ENCODE data around the gene FAAH.

FAAH gene

GRCh38 chr1:46427541-46427940, 33.4 kb downstream of the FAAH start:
- H3K27ac ChIP-seq (ENCODE audit: insufficient read depth in 1 of 2, low read depth in 1 of 2, low read length in 2 of 2, poor library complexity in 1 of 2, severe bottlenecking in 2 of 2), result no peak overlapping the region
- no peaks in the 10 kb centered on the region for H3K9me3 ChIP-seq (ENCODE audit: control extremely low read depth in 1 of 5, control insufficient read depth in 4 of 5, insufficient read depth in 2 of 5, low read depth in 1 of 5, low read length in 4 of 5)
- WGBS (ENCODE audit: insufficient coverage), result no CpG with 5 or more reads among the region's 2 CpGs
- DNase-seq, result no peak
- H3K4me1 ChIP-seq (ENCODE audit: control extremely low read depth in 1 of 4, control insufficient read depth in 4 of 4, insufficient read depth in 4 of 4, low read length in 3 of 4), result no peaks in the 10 kb centered on the region
- no peak overlapping the region for H3K4me3 ChIP-seq (ENCODE audit: control insufficient read depth in 1 of 7, extremely low read depth in 1 of 7, insufficient read depth in 4 of 7, low read depth in 2 of 7, low read length in 6 of 7)
- CTCF ChIA-PET, result interaction anchor here (1.6 kb wide), 1 partner anchor 18 kb away, joined by 5 read pairs; no protein-coding TSS in a partner anchor
- peaks cover 0 to 5% (median 2%) of the 10 kb centered on the region in 5 experiments for H3K27me3 ChIP-seq (replicated peaks in 2 of 5; ENCODE audit: control insufficient read depth in 4 of 5, insufficient read depth in 5 of 5, low read length in 4 of 5)
- H3K36me3 ChIP-seq (ENCODE audit: control insufficient read depth in 4 of 4, insufficient read depth in 4 of 4, low read length in 3 of 4), result no peaks in the 10 kb centered on the region
- POLR2A ChIA-PET, result no interaction called here

- no peak overlapping the region for H3K4me3 ChIP-seq (ENCODE audit: control insufficient read depth in 1 of 7, extremely low read depth in 1 of 7, insufficient read depth in 4 of 7, low read depth in 2 of 7, low read length in 6 of 7)
- WGBS (ENCODE audit: insufficient coverage), result 100% methylated on average over 1 of the region's 1 CpG
- no peak overlapping the region for H3K27ac ChIP-seq (ENCODE audit: insufficient read depth in 1 of 2, low read depth in 1 of 2, low read length in 2 of 2, poor library complexity in 1 of 2, severe bottlenecking in 2 of 2)
- CTCF ChIA-PET, result interaction anchor here (1.4 to 2.2 kb wide), 2 partner anchors 12 to 21 kb away, joined by 4 to 9 read pairs; no protein-coding TSS in a partner anchor
- DNase-seq, result no peak
- peaks cover 0 to 5% (median 0%) of the 10 kb centered on the region in 5 experiments for H3K27me3 ChIP-seq (replicated peaks in 2 of 5; ENCODE audit: control insufficient read depth in 4 of 5, insufficient read depth in 5 of 5, low read length in 4 of 5)
- H3K9me3 ChIP-seq (ENCODE audit: control extremely low read depth in 1 of 5, control insufficient read depth in 4 of 5, insufficient read depth in 2 of 5, low read depth in 1 of 5, low read length in 4 of 5), result no peaks in the 10 kb centered on the region
- no peaks in the 10 kb centered on the region for H3K4me1 ChIP-seq (ENCODE audit: control extremely low read depth in 1 of 4, control insufficient read depth in 4 of 4, insufficient read depth in 4 of 4, low read length in 3 of 4)
- H3K36me3 ChIP-seq (ENCODE audit: control insufficient read depth in 4 of 4, insufficient read depth in 4 of 4, low read length in 3 of 4), result no peaks in the 10 kb centered on the region
- POLR2A ChIA-PET, result no interaction called here
Observed at GRCh38 chr1:46429436-46429835, 35.3 kb downstream of the FAAH start.

- H3K36me3 ChIP-seq (ENCODE audit: control insufficient read depth in 4 of 4, insufficient read depth in 4 of 4, low read length in 3 of 4), result no peaks in the 10 kb centered on the region
- POLR2A ChIA-PET, result interaction anchor here (1.2 kb wide), 1 partner anchor 33 kb away, joined by 3 read pairs; no protein-coding TSS in a partner anchor
- peaks cover 0 to 7% (median 3%) of the 10 kb centered on the region in 5 experiments for H3K27me3 ChIP-seq (replicated peaks in 2 of 5; ENCODE audit: control insufficient read depth in 4 of 5, insufficient read depth in 5 of 5, low read length in 4 of 5)
- no peaks in the 10 kb centered on the region for H3K9me3 ChIP-seq (ENCODE audit: control extremely low read depth in 1 of 5, control insufficient read depth in 4 of 5, insufficient read depth in 2 of 5, low read depth in 1 of 5, low read length in 4 of 5)
- H3K4me1 ChIP-seq (ENCODE audit: control extremely low read depth in 1 of 4, control insufficient read depth in 4 of 4, insufficient read depth in 4 of 4, low read length in 3 of 4), result no peaks in the 10 kb centered on the region
- no peak for DNase-seq
- no peak overlapping the region for H3K27ac ChIP-seq (ENCODE audit: insufficient read depth in 1 of 2, low read depth in 1 of 2, low read length in 2 of 2, poor library complexity in 1 of 2, severe bottlenecking in 2 of 2)
- CTCF ChIA-PET, result interaction anchor here (1.1 to 4.2 kb wide), 4 partner anchors 14 to 117 kb away, joined by 3 to 33 read pairs (median 8); no protein-coding TSS in a partner anchor
- WGBS (ENCODE audit: insufficient coverage), result 90% methylated on average over 3 of the region's 6 CpGs
- no peak overlapping the region for H3K4me3 ChIP-seq (ENCODE audit: control insufficient read depth in 1 of 7, extremely low read depth in 1 of 7, insufficient read depth in 4 of 7, low read depth in 2 of 7, low read length in 6 of 7)
Observed at GRCh38 chr1:46431695-46432094, 37.6 kb downstream of the FAAH start.

GRCh38 chr1:46432781-46433327, 38.7 kb downstream of the FAAH start:
- WGBS (ENCODE audit: insufficient coverage), result 80% methylated on average over 8 of the region's 10 CpGs
- ChIA-PET CTCF (interaction anchor here (1.1 to 4.2 kb wide), 7 partner anchors 8 to 115 kb away, joined by 3 to 33 read pairs (median 4); no protein-coding TSS in a partner anchor), POLR2A (no interaction called here)
- Histone ChIP-seq H3K36me3 (ENCODE audit: control insufficient read depth in 4 of 4, insufficient read depth in 4 of 4, low read length in 3 of 4) (no peaks in the 10 kb centered on the region), H3K9me3 (ENCODE audit: control extremely low read depth in 1 of 5, control insufficient read depth in 4 of 5, insufficient read depth in 2 of 5, low read depth in 1 of 5, low read length in 4 of 5) (no peaks in the 10 kb centered on the region), H3K4me3 (ENCODE audit: control insufficient read depth in 1 of 7, extremely low read depth in 1 of 7, insufficient read depth in 4 of 7, low read depth in 2 of 7, low read length in 6 of 7) (no peak overlapping the region), H3K27me3 (replicated peaks in 2 of 5; ENCODE audit: control insufficient read depth in 4 of 5, insufficient read depth in 5 of 5, low read length in 4 of 5) (peaks cover 0 to 7% (median 3%) of the 10 kb centered on the region in 5 experiments), H3K27ac (ENCODE audit: insufficient read depth in 1 of 2, low read depth in 1 of 2, low read length in 2 of 2, poor library complexity in 1 of 2, severe bottlenecking in 2 of 2) (no peak overlapping the region), H3K4me1 (ENCODE audit: control extremely low read depth in 1 of 4, control insufficient read depth in 4 of 4, insufficient read depth in 4 of 4, low read length in 3 of 4) (peaks cover 0 to 7% (median 0%) of the 10 kb centered on the region in 4 experiments)
- no peak for DNase-seq

GRCh38 chr1:46434358-46434757, 40.2 kb downstream of the FAAH start:
- Histone ChIP-seq H3K4me1 (ENCODE audit: control extremely low read depth in 1 of 4, control insufficient read depth in 4 of 4, insufficient read depth in 4 of 4, low read length in 3 of 4) (peaks cover 0 to 15% (median 4%) of the 10 kb centered on the region in 4 experiments), H3K27me3 (replicated peaks in 2 of 5; ENCODE audit: control insufficient read depth in 4 of 5, insufficient read depth in 5 of 5, low read length in 4 of 5) (peaks cover 0 to 4% (median 3%) of the 10 kb centered on the region in 5 experiments), H3K27ac (ENCODE audit: insufficient read depth in 1 of 2, low read depth in 1 of 2, low read length in 2 of 2, poor library complexity in 1 of 2, severe bottlenecking in 2 of 2) (no peak overlapping the region), H3K9me3 (ENCODE audit: control extremely low read depth in 1 of 5, control insufficient read depth in 4 of 5, insufficient read depth in 2 of 5, low read depth in 1 of 5, low read length in 4 of 5) (no peaks in the 10 kb centered on the region), H3K36me3 (ENCODE audit: control insufficient read depth in 4 of 4, insufficient read depth in 4 of 4, low read length in 3 of 4) (no peaks in the 10 kb centered on the region), H3K4me3 (ENCODE audit: control insufficient read depth in 1 of 7, extremely low read depth in 1 of 7, insufficient read depth in 4 of 7, low read depth in 2 of 7, low read length in 6 of 7) (no peak overlapping the region)
- no peak for DNase-seq
- POLR2A ChIA-PET, result interaction anchor here (1.0 kb wide), 1 partner anchor 10 kb away, joined by 3 read pairs; no protein-coding TSS in a partner anchor
- 100% methylated on average over 3 of the region's 3 CpGs for WGBS (ENCODE audit: insufficient coverage)
- CTCF ChIA-PET, result interaction anchor here (1.0 to 4.2 kb wide), 5 partner anchors 9 to 30 kb away, joined by 3 to 33 read pairs (median 9); no protein-coding TSS in a partner anchor

GRCh38 chr1:46436844-46437243, 42.7 kb downstream of the FAAH start:
- Histone ChIP-seq H3K27me3 (replicated peaks in 2 of 5; ENCODE audit: control insufficient read depth in 4 of 5, insufficient read depth in 5 of 5, low read length in 4 of 5) (peaks cover 0 to 4% (median 2%) of the 10 kb centered on the region in 5 experiments), H3K4me1 (ENCODE audit: control extremely low read depth in 1 of 4, control insufficient read depth in 4 of 4, insufficient read depth in 4 of 4, low read length in 3 of 4) (peaks cover 0 to 15% (median 4%) of the 10 kb centered on the region in 4 experiments), H3K36me3 (ENCODE audit: control insufficient read depth in 4 of 4, insufficient read depth in 4 of 4, low read length in 3 of 4) (no peaks in the 10 kb centered on the region), H3K4me3 (ENCODE audit: control insufficient read depth in 1 of 7, extremely low read depth in 1 of 7, insufficient read depth in 4 of 7, low read depth in 2 of 7, low read length in 6 of 7) (no peak overlapping the region), H3K27ac (ENCODE audit: insufficient read depth in 1 of 2, low read depth in 1 of 2, low read length in 2 of 2, poor library complexity in 1 of 2, severe bottlenecking in 2 of 2) (no peak overlapping the region), H3K9me3 (ENCODE audit: control extremely low read depth in 1 of 5, control insufficient read depth in 4 of 5, insufficient read depth in 2 of 5, low read depth in 1 of 5, low read length in 4 of 5) (no peaks in the 10 kb centered on the region)
- 100% methylated on average over 1 of the region's 1 CpG for WGBS (ENCODE audit: insufficient coverage)
- POLR2A ChIA-PET, result no interaction called here
- DNase-seq, result no peak
- CTCF ChIA-PET, result interaction anchor here (0.7 to 1.6 kb wide), 4 partner anchors 8 to 97 kb away, joined by 3 to 4 read pairs (median 4); no protein-coding TSS in a partner anchor

- Histone ChIP-seq H3K27ac (ENCODE audit: insufficient read depth in 1 of 2, low read depth in 1 of 2, low read length in 2 of 2, poor library complexity in 1 of 2, severe bottlenecking in 2 of 2) (no peak overlapping the region), H3K4me3 (ENCODE audit: control insufficient read depth in 1 of 7, extremely low read depth in 1 of 7, insufficient read depth in 4 of 7, low read depth in 2 of 7, low read length in 6 of 7) (no peak overlapping the region), H3K27me3 (replicated peaks in 2 of 5; ENCODE audit: control insufficient read depth in 4 of 5, insufficient read depth in 5 of 5, low read length in 4 of 5) (peaks cover 0 to 4% (median 3%) of the 10 kb centered on the region in 5 experiments), H3K36me3 (ENCODE audit: control insufficient read depth in 4 of 4, insufficient read depth in 4 of 4, low read length in 3 of 4) (no peaks in the 10 kb centered on the region), H3K4me1 (ENCODE audit: control extremely low read depth in 1 of 4, control insufficient read depth in 4 of 4, insufficient read depth in 4 of 4, low read length in 3 of 4) (peaks cover 0 to 20% (median 7%) of the 10 kb centered on the region in 4 experiments), H3K9me3 (ENCODE audit: control extremely low read depth in 1 of 5, control insufficient read depth in 4 of 5, insufficient read depth in 2 of 5, low read depth in 1 of 5, low read length in 4 of 5) (no peaks in the 10 kb centered on the region)
- POLR2A ChIA-PET, result no interaction called here
- DNase-seq, result peak; percentile 85 to 96 (median 89)
- WGBS (ENCODE audit: insufficient coverage), result 36% methylated on average over 3 of the region's 4 CpGs
- CTCF ChIA-PET, result interaction anchor here (0.9 to 1.6 kb wide), 5 partner anchors 10 to 96 kb away, joined by 3 to 8 read pairs (median 4); no protein-coding TSS in a partner anchor
Observed at GRCh38 chr1:46437723-46438122, 43.6 kb downstream of the FAAH start.
